ENCODE results near the gene KRI1. TPM values are rescaled to one million over a fixed set of nuclear protein-coding genes. Genes with fewer than 3 reads are reported as not detected.
A peak's percentile ranks its signal among the peaks of the same experiment; 100 is the strongest.
"Not testable (repeated sequence)": the region's sequence is repeated elsewhere in the genome, so short reads cannot be mapped to it uniquely, and the experiment has no call there.

KRI1 gene
- total RNA-seq, 1 experiment from 2014 or later = 27.4 TPM

DNA sequence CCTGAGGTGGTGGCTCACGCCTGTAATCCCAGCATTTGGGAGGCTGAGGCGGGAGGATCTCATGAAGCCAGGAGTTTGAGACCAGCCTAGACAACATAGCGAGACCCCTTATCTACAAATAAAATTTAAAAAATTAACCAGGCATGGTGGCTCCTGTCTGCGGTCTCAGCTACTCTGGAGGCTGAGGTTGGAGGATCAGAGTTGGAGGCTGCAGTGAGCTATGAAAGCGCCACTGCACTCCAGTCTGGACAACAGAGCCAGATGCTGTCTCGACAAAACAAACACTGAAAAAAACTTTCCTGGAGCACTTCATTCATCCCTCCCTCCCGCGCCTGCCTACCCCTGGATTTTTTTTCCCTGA lies 22.8 kb downstream of the KRI1 start:
- CTCF ChIA-PET = interaction anchor here (0.5 to 2.3 kb wide), 7 partner anchors 8 to 1445 kb away, joined by 3 to 8 read pairs (median 3); partner anchors contain the start of gene CDKN2D
- Mint-ChIP-seq H3K9me3 (ENCODE audit: unreplicated experiment) (no peaks in the 10 kb centered on the region), H3K36me3 (ENCODE audit: insufficient read depth, unreplicated experiment) (peaks cover 22% of the 10 kb centered on the region), H3K4me3 (ENCODE audit: unreplicated experiment) (peak overlapping the region; percentile 80), H3K4me1 (ENCODE audit: insufficient read depth, unreplicated experiment) (peaks cover 6% of the 10 kb centered on the region), H3K27ac (ENCODE audit: low read depth, unreplicated experiment) (no peak overlapping the region), H3K27me3 (ENCODE audit: insufficient read depth, unreplicated experiment) (peaks cover 11% of the 10 kb centered on the region)
- intact Hi-C loops (cut with micrococcal nuclease) = loop anchor here (5.0 kb wide), 1 partner anchor 61 kb away; no protein-coding TSS in a partner anchor
- TF ChIP-seq, protein P1, sequence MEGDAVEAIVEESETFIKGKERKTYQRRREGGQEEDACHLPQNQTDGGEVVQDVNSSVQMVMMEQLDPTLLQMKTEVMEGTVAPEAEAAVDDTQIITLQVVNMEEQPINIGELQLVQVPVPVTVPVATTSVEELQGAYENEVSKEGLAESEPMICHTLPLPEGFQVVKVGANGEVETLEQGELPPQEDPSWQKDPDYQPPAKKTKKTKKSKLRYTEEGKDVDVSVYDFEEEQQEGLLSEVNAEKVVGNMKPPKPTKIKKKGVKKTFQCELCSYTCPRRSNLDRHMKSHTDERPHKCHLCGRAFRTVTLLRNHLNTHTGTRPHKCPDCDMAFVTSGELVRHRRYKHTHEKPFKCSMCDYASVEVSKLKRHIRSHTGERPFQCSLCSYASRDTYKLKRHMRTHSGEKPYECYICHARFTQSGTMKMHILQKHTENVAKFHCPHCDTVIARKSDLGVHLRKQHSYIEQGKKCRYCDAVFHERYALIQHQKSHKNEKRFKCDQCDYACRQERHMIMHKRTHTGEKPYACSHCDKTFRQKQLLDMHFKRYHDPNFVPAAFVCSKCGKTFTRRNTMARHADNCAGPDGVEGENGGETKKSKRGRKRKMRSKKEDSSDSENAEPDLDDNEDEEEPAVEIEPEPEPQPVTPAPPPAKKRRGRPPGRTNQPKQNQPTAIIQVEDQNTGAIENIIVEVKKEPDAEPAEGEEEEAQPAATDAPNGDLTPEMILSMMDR (IDR thresholded peaks at IDR 0.05; ENCODE audit: unreplicated experiment) = no peak
- DNase-seq (ENCODE audit: unreplicated experiment) = no peak
- POLR2A ChIA-PET = interaction anchor here (0.6 to 1.6 kb wide), 5 partner anchors 16 to 455 kb away, joined by 3 to 6 read pairs (median 4); partner anchors contain the start of gene KRI1
- no TSS peak for BruUV-seq (replicated peaks)

DNA sequence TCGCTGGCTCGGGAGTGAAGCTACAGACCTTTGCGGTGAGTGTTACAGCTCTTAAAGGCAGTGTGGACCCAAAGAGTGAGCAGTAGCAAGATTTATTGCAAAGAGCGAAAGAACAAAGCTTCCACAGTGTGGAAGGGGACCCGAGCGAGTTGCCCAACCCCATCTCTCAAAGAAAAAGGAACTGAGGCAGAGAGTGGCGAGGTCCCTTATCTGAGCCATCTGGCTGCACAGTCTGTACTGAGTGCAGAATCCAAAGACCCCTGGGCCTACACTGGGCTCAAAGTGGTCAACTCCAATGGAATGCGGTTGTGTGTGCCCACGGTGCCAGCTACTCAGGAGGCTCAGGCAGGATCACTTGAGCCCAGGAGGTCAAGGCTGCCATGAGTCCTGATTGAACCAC lies 26.8 kb downstream of the KRI1 start:
- peaks cover 11% of the 10 kb centered on the region for H3K27me3 Mint-ChIP-seq (ENCODE audit: insufficient read depth, unreplicated experiment)
- H3K9me3 Mint-ChIP-seq (ENCODE audit: unreplicated experiment); H3K36me3 Mint-ChIP-seq (ENCODE audit: insufficient read depth, unreplicated experiment); H3K4me1 Mint-ChIP-seq (ENCODE audit: insufficient read depth, unreplicated experiment); POLR2A ChIA-PET; DNase-seq (ENCODE audit: unreplicated experiment); H3K4me3 Mint-ChIP-seq (ENCODE audit: unreplicated experiment); intact Hi-C loops (cut with micrococcal nuclease); BruUV-seq (replicated peaks); H3K27ac Mint-ChIP-seq (ENCODE audit: low read depth, unreplicated experiment): not testable (repeated sequence)
- CTCF ChIA-PET = interaction anchor here (0.7 to 0.8 kb wide), 2 partner anchors 48 to 440 kb away, joined by 3 read pairs; no protein-coding TSS in a partner anchor

DNA sequence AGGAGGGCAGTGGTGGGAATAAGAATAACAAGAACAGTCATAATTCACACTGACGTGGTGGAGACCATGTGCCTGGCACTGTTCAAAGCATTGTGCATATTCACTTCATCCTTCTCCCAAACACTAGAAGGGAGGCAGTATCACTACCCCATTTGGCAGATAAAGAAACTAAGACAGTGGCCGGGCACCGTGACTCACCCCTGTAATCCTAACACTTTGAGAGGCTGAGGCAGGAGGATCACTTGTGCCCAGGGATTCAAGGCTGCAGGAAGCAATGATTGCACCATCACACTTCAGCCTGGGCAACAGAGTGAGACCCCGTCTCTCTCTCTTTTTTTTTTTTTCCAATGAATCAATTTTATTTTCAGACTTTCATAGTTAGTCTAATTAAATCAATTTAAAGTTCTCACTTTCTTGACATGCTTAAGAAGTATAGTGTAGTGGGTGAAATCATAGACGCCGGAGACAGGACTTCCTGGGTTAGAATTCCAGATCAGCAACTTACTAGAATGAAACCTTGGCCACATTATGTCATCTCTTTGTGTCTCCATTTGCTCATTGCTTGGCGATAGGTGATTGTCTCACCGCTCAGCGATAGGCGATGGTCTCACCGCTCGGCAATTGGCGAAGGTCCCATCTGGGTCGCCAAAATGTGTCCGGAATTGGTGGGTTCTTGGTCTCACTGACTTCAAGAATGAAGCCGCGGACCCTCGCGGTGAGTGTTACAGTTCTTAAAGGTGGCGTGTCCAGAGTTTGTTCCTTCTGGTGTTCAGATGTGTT lies 27.4 kb downstream of the KRI1 start:
- POLR2A ChIA-PET = no interaction called here
- BruUV-seq (replicated peaks) = no TSS peak
- CTCF ChIA-PET = interaction anchor here (0.7 to 0.9 kb wide), 3 partner anchors 47 to 135 kb away, joined by 3 to 4 read pairs (median 3); no protein-coding TSS in a partner anchor

DNA sequence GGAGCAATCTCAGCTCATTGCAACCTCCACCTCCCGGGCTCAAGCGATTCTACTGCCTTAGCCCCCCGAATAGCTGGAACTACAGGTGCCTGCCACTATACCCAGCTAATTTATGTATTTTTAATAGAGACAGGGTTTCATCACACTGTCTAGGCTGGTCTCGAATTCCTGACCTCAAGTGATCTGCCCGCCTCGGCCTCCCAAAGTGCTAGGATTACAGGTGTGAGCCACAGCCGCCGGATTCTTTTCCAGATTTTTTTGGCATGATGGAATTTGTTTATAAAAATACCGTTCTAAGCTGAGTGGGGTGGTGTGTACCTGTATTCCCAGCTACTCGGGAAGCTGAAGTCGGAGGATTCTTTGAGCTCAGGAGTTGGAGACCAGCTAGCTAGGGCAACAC lies 28.1 kb downstream of the KRI1 start:
- POLR2A ChIA-PET = no interaction called here
- H3K27me3 Mint-ChIP-seq (ENCODE audit: insufficient read depth, unreplicated experiment) = peaks cover 11% of the 10 kb centered on the region
- CTCF ChIA-PET = interaction anchor here (0.6 to 0.9 kb wide), 3 partner anchors 46 to 136 kb away, joined by 3 to 4 read pairs (median 3); no protein-coding TSS in a partner anchor
- DNase-seq (ENCODE audit: unreplicated experiment) = no peak
- BruUV-seq (replicated peaks) = no TSS peak
- H3K4me3 Mint-ChIP-seq (ENCODE audit: unreplicated experiment) = no peak overlapping the region
- H3K4me1 Mint-ChIP-seq (ENCODE audit: insufficient read depth, unreplicated experiment) = peaks cover 7% of the 10 kb centered on the region
- TF ChIP-seq, protein P1 (IDR thresholded peaks at IDR 0.05; ENCODE audit: unreplicated experiment) = no peak
- intact Hi-C loops (cut with micrococcal nuclease) = no loop called here
- H3K9me3 Mint-ChIP-seq (ENCODE audit: unreplicated experiment) = no peaks in the 10 kb centered on the region
- no peak overlapping the region for H3K27ac Mint-ChIP-seq (ENCODE audit: low read depth, unreplicated experiment)
- no peaks in the 10 kb centered on the region for H3K36me3 Mint-ChIP-seq (ENCODE audit: insufficient read depth, unreplicated experiment)

More for the DNA sequence above, 27.4 kb downstream of the KRI1 start:
- H3K4me1 Mint-ChIP-seq (ENCODE audit: insufficient read depth, unreplicated experiment) = peaks cover 5% of the 10 kb centered on the region
- no peak for DNase-seq (ENCODE audit: unreplicated experiment)
- intact Hi-C loops (cut with micrococcal nuclease) = no loop called here
- no peaks in the 10 kb centered on the region for H3K9me3 Mint-ChIP-seq (ENCODE audit: unreplicated experiment)
- no peak overlapping the region for H3K27ac Mint-ChIP-seq (ENCODE audit: low read depth, unreplicated experiment)
- TF ChIP-seq, protein P1 (IDR thresholded peaks at IDR 0.05; ENCODE audit: unreplicated experiment) = no peak
- H3K36me3 Mint-ChIP-seq (ENCODE audit: insufficient read depth, unreplicated experiment) = no peaks in the 10 kb centered on the region
- H3K27me3 Mint-ChIP-seq (ENCODE audit: insufficient read depth, unreplicated experiment) = peaks cover 11% of the 10 kb centered on the region
- H3K4me3 Mint-ChIP-seq (ENCODE audit: unreplicated experiment) = no peak overlapping the region
